Measurements from ENCODE around the gene GPR137. TPM values are rescaled to one million over a fixed set of nuclear protein-coding genes. Genes with fewer than 3 reads are reported as not detected.

Gene GPR137
- polyA plus RNA-seq, 2 of the 4 experiments (the other 2 are of a cell fraction) = 11.0 to 37.4 TPM

- Histone ChIP-seq H3K27ac (peak within 1 kb of the TSS; percentile 93 to 98), H3K4me3 (peak within 1 kb of the TSS; percentile 63), H3K4me2 (peak within 1 kb of the TSS; percentile 86), H3K4me1 (peaks cover 17% of the 10 kb centered on the region; the same call in 1 of the 3 replicates), H3K9me3 (no peaks in the 10 kb centered on the region)
- DNase-seq (ENCODE audit: low read depth in 1 of 2, low spot score in 1 of 2) (peak; percentile 93 to 97), FAIRE-seq (peak; percentile 39), ATAC-seq (peak; percentile 82 to 93)
- 5% methylated on average over 17 of the region's 44 CpGs for WGBS (ENCODE audit: missing lambda C conversion rate)
- TF ChIP-seq ZNF302 (CRISPR knock-in tag; IDR thresholded peaks at IDR 0.05) (no peak), JUN (IDR thresholded peaks at IDR 0.05) (peak in 1 of 2 experiments; percentile 4; a peak in 1 of 5 replicates), BCL3 (IDR thresholded peaks at IDR 0.05) (peak; percentile 75; the same call in 2 of the 3 replicates), FOXS1 (CRISPR knock-in tag; IDR thresholded peaks at IDR 0.05) (no peak), ZFP36 (IDR thresholded peaks at IDR 0.05; ENCODE audit: borderline replicate concordance, partially characterized antibody) (no peak), PBX3 (IDR thresholded peaks at IDR 0.05) (peak; percentile 75; the same call in 1 of the 2 replicates), SREBF2 (IDR thresholded peaks at IDR 0.05) (no peak), ZC3H11A (IDR thresholded peaks at IDR 0.05) (no peak), POLR2A (IDR thresholded peaks at IDR 0.05; ENCODE audit: low read length) (peak; percentile 27), HOXB5 (CRISPR knock-in tag; IDR thresholded peaks at IDR 0.05) (no peak), MAFK (IDR thresholded peaks at IDR 0.05; ENCODE audit: partially characterized antibody) (no peak), PHF8 (IDR thresholded peaks at IDR 0.05; ENCODE audit: borderline replicate concordance, low read depth) (peak; percentile 44; the same call in 1 of the 2 replicates), ESRRA (IDR thresholded peaks at IDR 0.05; ENCODE audit: borderline replicate concordance, low read length) (no peak), EP300 (IDR thresholded peaks at IDR 0.05) (no peak)
- TF ChIP-seq, protein P1, sequence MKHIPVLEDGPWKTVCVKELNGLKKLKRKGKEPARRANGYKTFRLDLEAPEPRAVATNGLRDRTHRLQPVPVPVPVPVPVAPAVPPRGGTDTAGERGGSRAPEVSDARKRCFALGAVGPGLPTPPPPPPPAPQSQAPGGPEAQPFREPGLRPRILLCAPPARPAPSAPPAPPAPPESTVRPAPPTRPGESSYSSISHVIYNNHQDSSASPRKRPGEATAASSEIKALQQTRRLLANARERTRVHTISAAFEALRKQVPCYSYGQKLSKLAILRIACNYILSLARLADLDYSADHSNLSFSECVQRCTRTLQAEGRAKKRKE (CRISPR knock-in tag; IDR thresholded peaks at IDR 0.05; ENCODE audit: low read depth) = no peak
- TF ChIP-seq, protein P2, sequence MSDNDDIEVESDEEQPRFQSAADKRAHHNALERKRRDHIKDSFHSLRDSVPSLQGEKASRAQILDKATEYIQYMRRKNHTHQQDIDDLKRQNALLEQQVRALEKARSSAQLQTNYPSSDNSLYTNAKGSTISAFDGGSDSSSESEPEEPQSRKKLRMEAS (IDR thresholded peaks at IDR 0.05) = peak; percentile 56; the same call in 1 of the 2 replicates
- POLR2A ChIA-PET = interaction anchor here (0.7 to 5.8 kb wide), 6 partner anchors 8 to 42 kb away, joined by 3 to 49 read pairs (median 8); partner anchors contain the start of genes ESRRA, FKBP2, PRDX5 and TRMT112
- CTCF ChIA-PET = interaction anchor here (1.0 to 20.5 kb wide), 6 partner anchors 10 to 41 kb away, joined by 3 to 448 read pairs (median 5); partner anchors contain the start of genes CATSPERZ, ESRRA, PLCB3 and PPP1R14B
These were observed 1.3 kb upstream of the GPR137 start, which contains the start of gene BAD for GRCh38 chr11:64284048-64284961. Gene BAD (minus strand): TSS chr11:64284665. CDS start chr11:64284368, 297 bp downstream.

GRCh38 chr11:64285885-64286800 lies 495 bp downstream of the GPR137 start:
- POLR2A ChIA-PET = interaction anchor here (1.0 to 5.8 kb wide), 5 partner anchors 15 to 101 kb away, joined by 4 to 49 read pairs (median 9); partner anchors contain the start of genes ESRRA, FKBP2 and STIP1
- no peak for FAIRE-seq
- TF ChIP-seq ESRRA (IDR thresholded peaks at IDR 0.05; ENCODE audit: borderline replicate concordance, low read length) = no peak
- no peak for TF ChIP-seq TP53 (CRISPR knock-in tag; IDR thresholded peaks at IDR 0.05)
- peak; percentile 3; the same call in 1 of the 2 replicates for TF ChIP-seq PHF8 (IDR thresholded peaks at IDR 0.05; ENCODE audit: borderline replicate concordance, low read depth)
- no peak for TF ChIP-seq RCOR1 (IDR thresholded peaks at IDR 0.05; ENCODE audit: low read depth, low read length)
- no peak for TF ChIP-seq BHLHE40 (IDR thresholded peaks at IDR 0.05; ENCODE audit: low read depth, low read length)
- no peak for TF ChIP-seq RFX5 (IDR thresholded peaks at IDR 0.05)
- TF ChIP-seq, protein P3, sequence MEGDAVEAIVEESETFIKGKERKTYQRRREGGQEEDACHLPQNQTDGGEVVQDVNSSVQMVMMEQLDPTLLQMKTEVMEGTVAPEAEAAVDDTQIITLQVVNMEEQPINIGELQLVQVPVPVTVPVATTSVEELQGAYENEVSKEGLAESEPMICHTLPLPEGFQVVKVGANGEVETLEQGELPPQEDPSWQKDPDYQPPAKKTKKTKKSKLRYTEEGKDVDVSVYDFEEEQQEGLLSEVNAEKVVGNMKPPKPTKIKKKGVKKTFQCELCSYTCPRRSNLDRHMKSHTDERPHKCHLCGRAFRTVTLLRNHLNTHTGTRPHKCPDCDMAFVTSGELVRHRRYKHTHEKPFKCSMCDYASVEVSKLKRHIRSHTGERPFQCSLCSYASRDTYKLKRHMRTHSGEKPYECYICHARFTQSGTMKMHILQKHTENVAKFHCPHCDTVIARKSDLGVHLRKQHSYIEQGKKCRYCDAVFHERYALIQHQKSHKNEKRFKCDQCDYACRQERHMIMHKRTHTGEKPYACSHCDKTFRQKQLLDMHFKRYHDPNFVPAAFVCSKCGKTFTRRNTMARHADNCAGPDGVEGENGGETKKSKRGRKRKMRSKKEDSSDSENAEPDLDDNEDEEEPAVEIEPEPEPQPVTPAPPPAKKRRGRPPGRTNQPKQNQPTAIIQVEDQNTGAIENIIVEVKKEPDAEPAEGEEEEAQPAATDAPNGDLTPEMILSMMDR (IDR thresholded peaks at IDR 0.05) = peak; percentile 6; the same call in 1 of the 3 replicates
- TF ChIP-seq HOXA7 (CRISPR knock-in tag; IDR thresholded peaks at IDR 0.05) = no peak
- TF ChIP-seq KDM5A (IDR thresholded peaks at IDR 0.05) = no peak
- no peak for TF ChIP-seq MAFK (IDR thresholded peaks at IDR 0.05; ENCODE audit: partially characterized antibody)
- TF ChIP-seq CEBPB (IDR thresholded peaks at IDR 0.05) = no peak
- TF ChIP-seq CBX8 (IDR thresholded peaks at IDR 0.05) = no peak
- no peak for TF ChIP-seq MAZ (IDR thresholded peaks at IDR 0.05; ENCODE audit: borderline replicate concordance, low read depth, low read length)
- no peak for TF ChIP-seq NFE2L2 (conservative IDR thresholded peaks at IDR 0.05; ENCODE audit: low read length)

More at GRCh38 chr11:64285885-64286800, 495 bp downstream of the GPR137 start:
- H3K9me3 ChIP-seq = no peaks in the 10 kb centered on the region
- peak overlapping the region; percentile 93 to 98 for H3K27ac ChIP-seq
- peak overlapping the region; percentile 63 for H3K4me3 ChIP-seq
- peaks cover 17% of the 10 kb centered on the region; the same call in 1 of the 3 replicates for H3K4me1 ChIP-seq
- peak overlapping the region; percentile 86 for H3K4me2 ChIP-seq
- peak; percentile 56 to 65 for DNase-seq (ENCODE audit: low read depth in 1 of 2, low spot score in 1 of 2)
- CTCF ChIA-PET = interaction anchor here (0.6 to 20.5 kb wide), 10 partner anchors 9 to 109 kb away, joined by 3 to 448 read pairs (median 4); partner anchors contain the start of genes CATSPERZ, ESRRA, PLCB3 and STIP1
- ATAC-seq = peak; percentile 33 to 49; a peak in 5 of 6 replicates
- WGBS (ENCODE audit: missing lambda C conversion rate) = 49% methylated on average over 17 of the region's 40 CpGs

Data from A549 (cell line).